ENCODE data around the gene RBPJ. TPM values are rescaled to one million over a fixed set of nuclear protein-coding genes. Genes with fewer than 3 reads are reported as not detected.

The RBPJ gene
- total and polyA plus RNA-seq, 2 experiments from 2014 or later, result 50.3 to 80.3 TPM

DNA sequence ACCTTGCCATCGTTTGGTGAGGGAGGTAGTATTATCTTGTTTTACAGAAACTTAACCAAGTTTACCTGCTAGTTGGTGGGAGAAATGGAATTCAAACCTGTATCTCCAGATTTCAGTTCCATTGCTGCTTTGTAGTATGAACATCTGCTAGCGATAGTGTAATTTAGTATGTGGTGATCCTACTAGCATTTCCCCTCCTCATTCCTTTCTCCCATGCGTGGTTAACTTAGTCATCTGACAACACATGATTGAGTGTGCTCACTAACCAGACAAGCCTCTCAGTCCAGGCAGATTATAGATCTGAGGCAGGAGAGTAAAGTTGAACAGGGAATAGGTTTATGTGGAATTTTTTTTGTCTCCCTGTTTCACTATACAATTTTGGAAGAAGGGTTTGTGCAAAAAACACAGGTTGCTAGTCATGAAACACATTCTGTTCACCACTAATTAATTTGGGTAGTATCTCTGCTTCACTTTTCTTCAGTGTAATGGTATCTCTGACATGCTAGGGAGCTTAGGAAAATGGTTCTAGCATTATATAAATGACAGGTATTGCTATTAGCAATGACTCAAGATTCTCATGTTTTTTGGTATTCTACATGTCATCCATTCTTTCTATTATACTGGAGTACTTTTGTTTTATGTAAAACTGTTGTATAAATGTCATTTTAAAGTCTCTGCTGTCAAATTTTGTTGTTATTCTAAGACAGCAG, 21.7 kb downstream of the RBPJ start:
- TF ChIP-seq, protein P1, sequence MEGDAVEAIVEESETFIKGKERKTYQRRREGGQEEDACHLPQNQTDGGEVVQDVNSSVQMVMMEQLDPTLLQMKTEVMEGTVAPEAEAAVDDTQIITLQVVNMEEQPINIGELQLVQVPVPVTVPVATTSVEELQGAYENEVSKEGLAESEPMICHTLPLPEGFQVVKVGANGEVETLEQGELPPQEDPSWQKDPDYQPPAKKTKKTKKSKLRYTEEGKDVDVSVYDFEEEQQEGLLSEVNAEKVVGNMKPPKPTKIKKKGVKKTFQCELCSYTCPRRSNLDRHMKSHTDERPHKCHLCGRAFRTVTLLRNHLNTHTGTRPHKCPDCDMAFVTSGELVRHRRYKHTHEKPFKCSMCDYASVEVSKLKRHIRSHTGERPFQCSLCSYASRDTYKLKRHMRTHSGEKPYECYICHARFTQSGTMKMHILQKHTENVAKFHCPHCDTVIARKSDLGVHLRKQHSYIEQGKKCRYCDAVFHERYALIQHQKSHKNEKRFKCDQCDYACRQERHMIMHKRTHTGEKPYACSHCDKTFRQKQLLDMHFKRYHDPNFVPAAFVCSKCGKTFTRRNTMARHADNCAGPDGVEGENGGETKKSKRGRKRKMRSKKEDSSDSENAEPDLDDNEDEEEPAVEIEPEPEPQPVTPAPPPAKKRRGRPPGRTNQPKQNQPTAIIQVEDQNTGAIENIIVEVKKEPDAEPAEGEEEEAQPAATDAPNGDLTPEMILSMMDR (IDR thresholded peaks at IDR 0.05; ENCODE audit: low read depth, low read length), result no peak
- peak overlapping the region; percentile 18 for H3K27ac ChIP-seq
- no peaks in the 10 kb centered on the region for H3K36me3 ChIP-seq
- DNase-seq (ENCODE audit: low read depth in 1 of 2, low spot score in 1 of 2), result peak; percentile 31 to 58
- H3K27me3 ChIP-seq, result no peaks in the 10 kb centered on the region
- no peak overlapping the region for H3K4me3 ChIP-seq
- H3K9me3 ChIP-seq (ENCODE audit: low read depth), result no peaks in the 10 kb centered on the region
- peaks cover 16% of the 10 kb centered on the region for H3K4me1 ChIP-seq (ENCODE audit: low read depth)

DNA sequence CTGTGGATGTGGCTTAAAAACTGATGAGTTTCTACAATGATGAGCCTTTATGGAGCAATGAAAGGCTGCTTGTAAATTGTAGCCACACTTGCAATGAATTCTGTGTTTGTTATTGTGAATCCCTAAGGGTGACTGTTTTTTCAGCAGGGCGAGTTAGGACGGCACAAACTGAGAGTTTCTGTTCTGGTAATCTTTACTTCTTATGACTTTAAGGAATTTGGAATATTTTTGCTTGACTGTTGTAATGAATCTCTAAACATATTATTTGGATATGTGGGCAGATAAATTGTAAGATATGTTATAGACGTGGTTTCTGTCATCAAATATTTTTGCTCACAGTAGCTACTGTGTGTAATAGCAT, 22.2 kb downstream of the RBPJ start:
- Histone ChIP-seq H3K4me3 (no peak overlapping the region), H3K27ac (peak overlapping the region; percentile 18), H3K27me3 (no peaks in the 10 kb centered on the region), H3K4me1 (ENCODE audit: low read depth) (peaks cover 16% of the 10 kb centered on the region), H3K36me3 (no peaks in the 10 kb centered on the region), H3K9me3 (ENCODE audit: low read depth) (no peaks in the 10 kb centered on the region)
- TF ChIP-seq, protein P1 (IDR thresholded peaks at IDR 0.05; ENCODE audit: low read depth, low read length), result no peak
- DNase-seq (ENCODE audit: low read depth in 1 of 2, low spot score in 1 of 2), result peak in 1 of 2 donors; percentile 12

DNA sequence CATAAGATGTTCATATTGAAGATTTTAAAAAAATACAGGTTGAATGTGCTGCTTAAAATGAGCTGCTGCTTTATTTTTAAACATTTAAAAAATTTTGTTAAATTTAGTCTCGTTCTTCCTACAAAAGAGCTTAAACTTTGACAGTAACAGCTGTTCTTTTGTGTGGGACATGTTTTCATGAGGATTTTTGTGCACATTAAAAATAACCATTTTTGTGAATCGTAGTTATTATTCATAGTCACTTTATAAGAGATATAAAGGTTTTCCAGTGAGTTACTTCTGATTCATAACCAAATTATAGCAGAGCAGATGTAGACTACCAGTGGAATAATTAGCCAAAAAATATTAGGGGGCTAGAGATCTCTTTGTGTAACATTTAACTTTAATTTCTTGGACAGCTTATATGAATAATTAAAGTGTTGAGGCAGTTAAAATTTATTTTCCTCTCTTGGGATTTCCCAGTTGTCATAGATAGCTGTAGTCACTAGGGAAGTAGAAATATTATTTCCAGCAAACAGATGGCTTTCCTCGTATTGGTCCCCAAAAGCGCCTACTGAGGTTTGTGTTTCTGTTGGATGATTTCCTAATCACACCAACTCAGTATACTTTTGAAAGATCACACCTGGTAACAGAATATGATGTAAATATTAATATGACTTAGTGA, 24.2 kb downstream of the RBPJ start:
- peaks cover 16% of the 10 kb centered on the region for H3K4me1 ChIP-seq (ENCODE audit: low read depth)
- TF ChIP-seq, protein P1 (IDR thresholded peaks at IDR 0.05; ENCODE audit: low read depth, low read length), result no peak
- no peaks in the 10 kb centered on the region for H3K27me3 ChIP-seq
- no peak for DNase-seq (ENCODE audit: low read depth in 1 of 2, low spot score in 1 of 2)
- peak overlapping the region; percentile 47 for H3K27ac ChIP-seq
- H3K9me3 ChIP-seq (ENCODE audit: low read depth), result no peaks in the 10 kb centered on the region
- H3K36me3 ChIP-seq, result no peaks in the 10 kb centered on the region
- H3K4me3 ChIP-seq, result no peak overlapping the region

DNA sequence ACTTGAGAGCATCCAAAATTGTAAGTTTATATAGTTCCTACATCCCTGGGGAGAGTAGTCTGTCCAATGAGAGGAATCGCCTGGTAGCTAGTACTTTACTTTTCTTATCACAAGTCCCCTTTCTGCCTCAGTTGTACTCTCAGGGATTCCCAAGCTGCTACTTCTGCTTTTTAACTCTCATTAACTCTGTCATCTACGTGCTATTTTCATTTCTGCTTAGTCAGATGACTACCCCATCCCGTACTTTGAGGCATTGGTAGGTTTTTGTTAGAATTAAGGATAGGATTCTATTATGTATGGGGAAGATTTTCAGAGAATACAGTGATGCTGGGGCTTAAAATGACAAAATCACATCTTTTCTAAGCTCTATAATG, 24.7 kb downstream of the RBPJ start:
- Histone ChIP-seq H3K36me3 (no peaks in the 10 kb centered on the region), H3K4me1 (ENCODE audit: low read depth) (peaks cover 16% of the 10 kb centered on the region), H3K4me3 (no peak overlapping the region), H3K27ac (peak overlapping the region; percentile 47), H3K9me3 (ENCODE audit: low read depth) (no peaks in the 10 kb centered on the region), H3K27me3 (no peaks in the 10 kb centered on the region)
- TF ChIP-seq, protein P1 (IDR thresholded peaks at IDR 0.05; ENCODE audit: low read depth, low read length), result no peak
- DNase-seq (ENCODE audit: low read depth in 1 of 2, low spot score in 1 of 2), result no peak

DNA sequence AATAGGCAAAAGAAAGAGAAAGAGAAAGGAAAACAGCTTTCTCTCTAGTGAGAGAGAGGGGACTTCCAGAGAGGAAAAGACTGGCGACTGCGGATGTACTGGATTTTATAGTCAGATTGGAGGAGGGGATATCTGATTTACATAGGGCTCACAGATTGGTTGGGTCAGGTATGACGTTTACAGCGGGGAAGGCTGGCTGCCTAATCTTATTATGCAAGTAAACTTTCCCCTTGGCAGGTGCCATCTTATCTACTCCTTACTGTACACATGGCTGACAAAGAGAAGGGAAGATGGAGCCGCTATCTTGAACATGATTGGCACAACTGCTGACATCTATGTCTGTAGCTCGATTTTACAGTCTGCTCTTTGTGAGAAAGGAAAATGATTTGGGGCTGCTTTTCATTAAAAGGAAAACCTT, 25.4 kb downstream of the RBPJ start:
- H3K4me3 ChIP-seq, result no peak overlapping the region
- no peaks in the 10 kb centered on the region for H3K9me3 ChIP-seq (ENCODE audit: low read depth)
- TF ChIP-seq, protein P1 (IDR thresholded peaks at IDR 0.05; ENCODE audit: low read depth, low read length), result no peak
- peaks cover 16% of the 10 kb centered on the region for H3K4me1 ChIP-seq (ENCODE audit: low read depth)
- no peaks in the 10 kb centered on the region for H3K27me3 ChIP-seq
- peak overlapping the region; percentile 47 for H3K27ac ChIP-seq
- no peaks in the 10 kb centered on the region for H3K36me3 ChIP-seq
- DNase-seq (ENCODE audit: low read depth in 1 of 2, low spot score in 1 of 2), result peak in 1 of 2 donors; percentile 72

Measured in cardiac muscle cell (in vitro differentiated cells and primary cell).